HepG2 (cell line): ENCODE results near the gene AKAP6.

Experiments used
- CCAR2 ChIP-seq: fragments of 200-400 bp; formaldehyde crosslinking; optimal IDR thresholded peaks from 2 replicates; pipeline ENCODE3; 2018; ENCODE audit warnings: low read depth, mild to moderate bottlenecking, low read length, moderate library complexity
- E2F5 ChIP-seq: sonication (generic); formaldehyde crosslinking; conservative IDR thresholded peaks from 2 replicates; pipeline ENCODE4 v1.4.0; 2020; ENCODE audit warnings: missing genetic modification reagents
- ELF1 ChIP-seq: sonication (generic); formaldehyde crosslinking; IDR thresholded peaks from 2 replicates; pipeline ENCODE4 v1.4.0; 2020; ENCODE audit warnings: missing genetic modification reagents
- EZH2 ChIP-seq: conservative IDR thresholded peaks from 2 replicates; pipeline ENCODE4 v1.6.1; 2012; ENCODE audit warnings: mild to moderate bottlenecking, low read depth, low read length, moderate library complexity
- GABPA ChIP-seq, 2 experiments: IDR thresholded peaks; 2 replicates each; pipeline ENCODE4 v1.6.1; 2011 to 2016; ENCODE audit warnings: low read depth in 2 of 2, low read length in 1 of 2, missing biosample characterization in 1 of 2, missing genetic modification characterization in 1 of 2
- HDAC6 ChIP-seq: fragments of 200-600 bp; sonication (generic); IDR thresholded peaks from 2 replicates; pipeline ENCODE4 v1.7.0; 2017; ENCODE audit warnings: mild to moderate bottlenecking, antibody characterized with exemption, low read length, low read depth
- HOXA9 ChIP-seq: sonication (generic); formaldehyde crosslinking; IDR thresholded peaks from 2 replicates; pipeline ENCODE4 v1.8.1; 2022; ENCODE audit warnings: missing genetic modification reagents, mild to moderate bottlenecking, moderate library complexity, borderline replicate concordance
- IRF2 ChIP-seq: IDR thresholded peaks from 2 replicates; pipeline ENCODE4 v1.6.1; 2018; ENCODE audit warnings: missing genetic modification reagents, missing compliant biosample characterization
- PAWR ChIP-seq: sonication (generic); formaldehyde crosslinking; IDR thresholded peaks from 2 replicates; pipeline ENCODE4 v1.4.0; 2020; ENCODE audit warnings: missing genetic modification reagents, mild to moderate bottlenecking, borderline replicate concordance
- POLR2AphosphoS5 ChIP-seq: IDR thresholded peaks from 2 replicates; pipeline ENCODE4 v1.6.1; 2012; ENCODE audit warnings: low read depth, low read length
- ZNF282 ChIP-seq: fragments of 450-650 bp; IDR thresholded peaks from 2 replicates; pipeline ENCODE4 v1.6.1; 2018; ENCODE audit not compliant: partially characterized antibody
- TF ChIP-seq, protein P1 (sequence below): sonication (generic); formaldehyde crosslinking; IDR thresholded peaks from 2 replicates; pipeline ENCODE4 v1.5.0; 2020; ENCODE audit warnings: mild to moderate bottlenecking, missing genetic modification reagents, moderate library complexity
- TF ChIP-seq, protein P2 (sequence below): sonication (generic); formaldehyde crosslinking; IDR thresholded peaks from 2 replicates; pipeline ENCODE4 v1.9.0; 2021; ENCODE audit warnings: missing genetic modification reagents, borderline replicate concordance

DNA sequence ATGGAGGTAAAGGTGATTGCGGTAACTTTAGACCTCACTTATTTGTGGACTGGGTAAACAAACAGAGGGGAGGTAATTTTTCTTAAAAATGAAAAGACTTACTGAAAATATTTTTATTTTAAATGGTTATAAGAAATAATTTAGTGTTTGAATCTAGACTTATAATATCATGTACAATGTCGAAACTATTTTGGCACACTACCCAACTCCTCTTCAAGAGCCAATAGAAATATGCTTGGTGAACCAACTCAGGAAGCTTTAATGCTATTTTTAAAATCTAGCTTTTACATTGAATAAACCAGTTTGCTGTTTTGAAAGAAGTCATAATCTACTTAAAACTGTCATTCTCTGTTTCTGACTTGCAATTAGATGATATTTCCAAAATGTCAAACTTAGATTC is 433.8 kb downstream of the AKAP6 start:
- TF ChIP-seq, protein P1, sequence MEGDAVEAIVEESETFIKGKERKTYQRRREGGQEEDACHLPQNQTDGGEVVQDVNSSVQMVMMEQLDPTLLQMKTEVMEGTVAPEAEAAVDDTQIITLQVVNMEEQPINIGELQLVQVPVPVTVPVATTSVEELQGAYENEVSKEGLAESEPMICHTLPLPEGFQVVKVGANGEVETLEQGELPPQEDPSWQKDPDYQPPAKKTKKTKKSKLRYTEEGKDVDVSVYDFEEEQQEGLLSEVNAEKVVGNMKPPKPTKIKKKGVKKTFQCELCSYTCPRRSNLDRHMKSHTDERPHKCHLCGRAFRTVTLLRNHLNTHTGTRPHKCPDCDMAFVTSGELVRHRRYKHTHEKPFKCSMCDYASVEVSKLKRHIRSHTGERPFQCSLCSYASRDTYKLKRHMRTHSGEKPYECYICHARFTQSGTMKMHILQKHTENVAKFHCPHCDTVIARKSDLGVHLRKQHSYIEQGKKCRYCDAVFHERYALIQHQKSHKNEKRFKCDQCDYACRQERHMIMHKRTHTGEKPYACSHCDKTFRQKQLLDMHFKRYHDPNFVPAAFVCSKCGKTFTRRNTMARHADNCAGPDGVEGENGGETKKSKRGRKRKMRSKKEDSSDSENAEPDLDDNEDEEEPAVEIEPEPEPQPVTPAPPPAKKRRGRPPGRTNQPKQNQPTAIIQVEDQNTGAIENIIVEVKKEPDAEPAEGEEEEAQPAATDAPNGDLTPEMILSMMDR (CRISPR knock-in tag): no peak
- TF ChIP-seq ELF1 (no peak), IRF2 (CRISPR knock-in tag) (no peak), PAWR (CRISPR knock-in tag) (no peak), EZH2 (no peak), HOXA9 (CRISPR knock-in tag) (no peak), CCAR2 (no peak), GABPA (IDR thresholded peaks at IDR 0.05; ENCODE audit: low read depth, low read length) (no peak), GABPA (CRISPR knock-in tag; IDR thresholded peaks at IDR 0.05; ENCODE audit: low read depth) (no peak), ZNF282 (no peak), HDAC6 (no peak), POLR2AphosphoS5 (no peak), E2F5 (CRISPR knock-in tag) (no peak)
- TF ChIP-seq, protein P2, sequence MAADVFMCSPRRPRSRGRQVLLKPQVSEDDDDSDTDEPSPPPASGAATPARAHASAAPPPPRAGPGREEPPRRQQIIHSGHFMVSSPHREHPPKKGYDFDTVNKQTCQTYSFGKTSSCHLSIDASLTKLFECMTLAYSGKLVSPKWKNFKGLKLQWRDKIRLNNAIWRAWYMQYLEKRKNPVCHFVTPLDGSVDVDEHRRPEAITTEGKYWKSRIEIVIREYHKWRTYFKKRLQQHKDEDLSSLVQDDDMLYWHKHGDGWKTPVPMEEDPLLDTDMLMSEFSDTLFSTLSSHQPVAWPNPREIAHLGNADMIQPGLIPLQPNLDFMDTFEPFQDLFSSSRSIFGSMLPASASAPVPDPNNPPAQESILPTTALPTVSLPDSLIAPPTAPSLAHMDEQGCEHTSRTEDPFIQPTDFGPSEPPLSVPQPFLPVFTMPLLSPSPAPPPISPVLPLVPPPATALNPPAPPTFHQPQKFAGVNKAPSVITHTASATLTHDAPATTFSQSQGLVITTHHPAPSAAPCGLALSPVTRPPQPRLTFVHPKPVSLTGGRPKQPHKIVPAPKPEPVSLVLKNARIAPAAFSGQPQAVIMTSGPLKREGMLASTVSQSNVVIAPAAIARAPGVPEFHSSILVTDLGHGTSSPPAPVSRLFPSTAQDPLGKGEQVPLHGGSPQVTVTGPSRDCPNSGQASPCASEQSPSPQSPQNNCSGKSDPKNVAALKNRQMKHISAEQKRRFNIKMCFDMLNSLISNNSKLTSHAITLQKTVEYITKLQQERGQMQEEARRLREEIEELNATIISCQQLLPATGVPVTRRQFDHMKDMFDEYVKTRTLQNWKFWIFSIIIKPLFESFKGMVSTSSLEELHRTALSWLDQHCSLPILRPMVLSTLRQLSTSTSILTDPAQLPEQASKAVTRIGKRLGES (CRISPR knock-in tag): no peak
